Right ventricle myocardium superior (tissue), 1 donor: ENCODE measurements around the gene GABBR1. TPM values are rescaled to one million over a fixed set of nuclear protein-coding genes. Genes with fewer than 3 reads are reported as not detected.
A peak's percentile ranks its signal among the peaks of the same experiment; 100 is the strongest.

Experiments
- ATAC-seq: fragments of 200-7000 bp; cut with Tn5 transposase; one replicate; pipeline ENCODE4 v1.9.1; 2020; ENCODE audit warnings: mild to moderate bottlenecking; ENCODE audit not compliant: poor library complexity
- DNase-seq: peaks from one replicate; pipeline ENCODE4 v3.0.0-alpha.2; 2020
- intact Hi-C: fragments of 100-400 bp; cut with DNase I; formaldehyde crosslinking; loops from one replicate; pipeline ENCODE4 v1.11.2; 2022
- total RNA-seq: library from RNA; stranded (reverse); fragmentation: NEBNext Ultra II Directional; extraction: Animal tissue kit (Norgen Biotek cat#: 25700); gene quantifications from one replicate; pipeline ENCODE4 v1.2.1, GENCODE V29; 2021
- donor health status: DM: no; HTN: yes; CAD: no; lungs with severe emphysema.

Gene GABBR1
- total RNA-seq, 1 donor from 2014 or later = 18.4 TPM

GRCh38 chr6:29628419-29629281, 4.3 kb downstream of the GABBR1 start:
- DNase-seq = peak; percentile 84
- peak; percentile 58 for ATAC-seq
- intact Hi-C loops = no loop called here

GRCh38 chr6:29627755-29628418, 5.1 kb downstream of the GABBR1 start:
- DNase-seq = peak; percentile 85
- ATAC-seq = peak; percentile 55
- intact Hi-C loops = no loop called here

GRCh38 chr6:29626948-29627754, 5.8 kb downstream of the GABBR1 start:
- no peak for DNase-seq
- intact Hi-C loops = no loop called here
- peak; percentile 4 for ATAC-seq

- intact Hi-C loops = no loop called here
- no peak for ATAC-seq
- no peak for DNase-seq
Observed at GRCh38 chr6:29625337-29625930, 7.5 kb downstream of the GABBR1 start.

GRCh38 chr6:29624520-29624961, 8.4 kb downstream of the GABBR1 start:
- no peak for DNase-seq
- intact Hi-C loops = no loop called here
- no peak for ATAC-seq

GRCh38 chr6:29620630-29621029, 12.4 kb downstream of the GABBR1 start:
- intact Hi-C loops = no loop called here
- no peak for DNase-seq
- no peak for ATAC-seq

- DNase-seq (no peak), ATAC-seq (no peak)
- intact Hi-C loops = no loop called here
Observed at GRCh38 chr6:29619578-29620160, 13.3 kb downstream of the GABBR1 start.

GRCh38 chr6:29617782-29618554, 15.0 kb downstream of the GABBR1 start:
- intact Hi-C loops = no loop called here
- ATAC-seq (no peak), DNase-seq (no peak)

GRCh38 chr6:29611426-29611825, 21.6 kb downstream of the GABBR1 start:
- intact Hi-C loops = no loop called here
- ATAC-seq = no peak
- no peak for DNase-seq

- intact Hi-C loops = no loop called here
- DNase-seq (no peak), ATAC-seq (no peak)
Observed at GRCh38 chr6:29610540-29610939, 22.4 kb downstream of the GABBR1 start.

GRCh38 chr6:29608131-29608530, 24.9 kb downstream of the GABBR1 start:
- no peak for DNase-seq

GRCh38 chr6:29603930-29604329, 29.1 kb downstream of the GABBR1 start:
- ATAC-seq = no peak
- intact Hi-C loops = no loop called here
- no peak for DNase-seq

More at GRCh38 chr6:29608131-29608530, 24.9 kb downstream of the GABBR1 start:
- no peak for ATAC-seq
- intact Hi-C loops = no loop called here

- DNase-seq (no peak), ATAC-seq (no peak)
- intact Hi-C loops = no loop called here
Observed at GRCh38 chr6:29603456-29603855, 29.5 kb downstream of the GABBR1 start.

- ATAC-seq (no peak), DNase-seq (no peak)
- intact Hi-C loops = no loop called here
Observed at GRCh38 chr6:29602564-29603361, 30.2 kb downstream of the GABBR1 start.

GRCh38 chr6:29598172-29598747, 34.7 kb downstream of the GABBR1 start:
- no peak for ATAC-seq

GRCh38 chr6:29597184-29597583, 35.8 kb downstream of the GABBR1 start:
- intact Hi-C loops = no loop called here
- ATAC-seq = no peak
- no peak for DNase-seq

More at GRCh38 chr6:29598172-29598747, 34.7 kb downstream of the GABBR1 start:
- no peak for DNase-seq
- intact Hi-C loops = no loop called here
